Measurements from ENCODE around the gene PHYHIPL. TPM values are rescaled to one million over a fixed set of nuclear protein-coding genes. Genes with fewer than 3 reads are reported as not detected.

Gene PHYHIPL
- total RNA-seq, 2 experiments from 2014 or later = not detected

DNA sequence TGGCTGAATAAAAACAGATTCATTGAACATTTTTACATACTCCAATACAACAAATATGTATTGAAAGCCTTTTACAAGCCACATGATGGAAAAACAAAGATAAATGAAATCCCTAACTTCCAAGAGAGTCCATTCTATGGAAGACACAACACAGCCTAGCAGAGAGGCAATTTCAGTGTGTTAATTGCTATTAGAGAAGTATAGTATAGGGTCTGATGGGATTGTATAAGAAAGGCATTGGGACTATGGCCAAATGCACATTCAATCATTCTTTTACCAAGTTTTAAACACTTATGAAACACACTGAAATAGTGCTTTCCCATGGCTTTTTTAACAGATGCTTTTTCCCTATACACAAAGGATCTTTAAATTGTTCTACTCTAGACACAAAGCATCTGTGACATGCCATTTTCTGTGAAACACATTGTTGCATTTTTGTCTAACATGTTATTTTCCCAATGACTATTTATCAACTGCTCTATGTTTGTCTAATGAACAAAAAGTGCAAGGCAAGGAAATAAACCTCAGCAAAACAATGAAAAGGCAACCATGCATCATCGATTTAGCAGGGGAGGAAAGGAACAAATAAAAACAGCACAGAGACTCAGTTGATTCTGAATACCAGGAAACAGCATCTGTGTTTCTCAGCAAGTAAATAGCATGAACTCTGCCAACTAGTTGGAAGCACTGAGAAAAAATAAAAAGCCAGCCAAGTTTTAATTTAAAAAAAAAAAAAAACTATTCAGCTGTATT, 42.4 kb upstream of the PHYHIPL start:
- Mint-ChIP-seq H3K27ac (no peak overlapping the region), H3K27me3 (no peaks in the 10 kb centered on the region), H3K4me3 (no peak overlapping the region), H3K4me1 (ENCODE audit: low read depth) (no peaks in the 10 kb centered on the region), H3K36me3 (ENCODE audit: low read depth) (no peaks in the 10 kb centered on the region), H3K9me3 (no peaks in the 10 kb centered on the region)
- DNase-seq (no peak), ATAC-seq (no peak)
- CTCF ChIA-PET = no interaction called here
- TF ChIP-seq, protein P1, sequence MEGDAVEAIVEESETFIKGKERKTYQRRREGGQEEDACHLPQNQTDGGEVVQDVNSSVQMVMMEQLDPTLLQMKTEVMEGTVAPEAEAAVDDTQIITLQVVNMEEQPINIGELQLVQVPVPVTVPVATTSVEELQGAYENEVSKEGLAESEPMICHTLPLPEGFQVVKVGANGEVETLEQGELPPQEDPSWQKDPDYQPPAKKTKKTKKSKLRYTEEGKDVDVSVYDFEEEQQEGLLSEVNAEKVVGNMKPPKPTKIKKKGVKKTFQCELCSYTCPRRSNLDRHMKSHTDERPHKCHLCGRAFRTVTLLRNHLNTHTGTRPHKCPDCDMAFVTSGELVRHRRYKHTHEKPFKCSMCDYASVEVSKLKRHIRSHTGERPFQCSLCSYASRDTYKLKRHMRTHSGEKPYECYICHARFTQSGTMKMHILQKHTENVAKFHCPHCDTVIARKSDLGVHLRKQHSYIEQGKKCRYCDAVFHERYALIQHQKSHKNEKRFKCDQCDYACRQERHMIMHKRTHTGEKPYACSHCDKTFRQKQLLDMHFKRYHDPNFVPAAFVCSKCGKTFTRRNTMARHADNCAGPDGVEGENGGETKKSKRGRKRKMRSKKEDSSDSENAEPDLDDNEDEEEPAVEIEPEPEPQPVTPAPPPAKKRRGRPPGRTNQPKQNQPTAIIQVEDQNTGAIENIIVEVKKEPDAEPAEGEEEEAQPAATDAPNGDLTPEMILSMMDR (IDR thresholded peaks at IDR 0.05) = no peak
- POLR2A ChIA-PET = no interaction called here
- intact Hi-C loops (cut with micrococcal nuclease) = no loop called here

DNA sequence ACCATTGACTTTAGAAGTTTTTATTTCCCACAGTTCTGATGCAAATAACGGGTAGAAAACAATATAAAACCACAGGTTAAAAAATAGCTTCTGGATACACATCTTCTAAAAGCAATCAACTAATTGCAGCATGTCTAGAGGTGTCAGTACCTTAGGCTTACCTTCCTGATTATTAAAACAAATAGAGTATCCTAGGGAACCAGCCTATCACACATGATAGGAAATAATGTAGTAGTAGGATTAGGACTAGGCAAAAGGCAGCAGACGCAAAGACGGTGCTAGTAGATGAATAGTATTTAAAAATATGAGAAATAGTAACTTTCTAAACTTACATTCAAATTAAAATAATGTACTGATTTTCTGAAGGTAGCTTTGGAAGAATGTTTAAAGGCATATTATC, 41.7 kb upstream of the PHYHIPL start:
- intact Hi-C loops (cut with micrococcal nuclease) = no loop called here
- Mint-ChIP-seq H3K27me3 (no peaks in the 10 kb centered on the region), H3K4me3 (no peak overlapping the region), H3K36me3 (ENCODE audit: low read depth) (no peaks in the 10 kb centered on the region), H3K4me1 (ENCODE audit: low read depth) (no peaks in the 10 kb centered on the region), H3K9me3 (no peaks in the 10 kb centered on the region), H3K27ac (no peak overlapping the region)
- POLR2A ChIA-PET = no interaction called here
- ATAC-seq (no peak), DNase-seq (no peak)
- CTCF ChIA-PET = no interaction called here
- TF ChIP-seq, protein P1 (IDR thresholded peaks at IDR 0.05) = no peak

DNA sequence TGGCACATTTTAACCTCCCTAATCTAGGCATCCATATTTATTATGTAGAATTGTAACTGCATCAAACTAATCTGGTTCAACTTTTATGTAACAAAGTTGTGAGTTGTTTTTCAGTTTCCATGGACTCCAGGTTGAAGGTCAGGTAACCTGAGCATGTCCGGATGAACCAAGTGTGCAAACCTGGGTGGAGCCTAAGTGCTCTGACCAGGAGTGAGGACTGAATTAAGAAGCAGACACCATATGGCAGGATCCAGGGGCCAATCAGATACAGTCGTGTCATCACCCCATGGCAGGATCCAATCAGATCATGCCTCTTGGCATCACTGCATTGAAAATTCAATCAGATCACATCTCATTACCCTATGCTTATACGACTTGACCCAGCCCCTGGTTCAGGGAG, 41.2 kb upstream of the PHYHIPL start:
- Mint-ChIP-seq H3K9me3 (no peaks in the 10 kb centered on the region), H3K4me3 (no peak overlapping the region), H3K27me3 (no peaks in the 10 kb centered on the region), H3K27ac (no peak overlapping the region), H3K36me3 (ENCODE audit: low read depth) (no peaks in the 10 kb centered on the region), H3K4me1 (ENCODE audit: low read depth) (no peaks in the 10 kb centered on the region)
- POLR2A ChIA-PET = no interaction called here
- CTCF ChIA-PET = no interaction called here
- intact Hi-C loops (cut with micrococcal nuclease) = no loop called here
- ATAC-seq (no peak), DNase-seq (no peak)
- TF ChIP-seq, protein P1 (IDR thresholded peaks at IDR 0.05) = no peak

DNA sequence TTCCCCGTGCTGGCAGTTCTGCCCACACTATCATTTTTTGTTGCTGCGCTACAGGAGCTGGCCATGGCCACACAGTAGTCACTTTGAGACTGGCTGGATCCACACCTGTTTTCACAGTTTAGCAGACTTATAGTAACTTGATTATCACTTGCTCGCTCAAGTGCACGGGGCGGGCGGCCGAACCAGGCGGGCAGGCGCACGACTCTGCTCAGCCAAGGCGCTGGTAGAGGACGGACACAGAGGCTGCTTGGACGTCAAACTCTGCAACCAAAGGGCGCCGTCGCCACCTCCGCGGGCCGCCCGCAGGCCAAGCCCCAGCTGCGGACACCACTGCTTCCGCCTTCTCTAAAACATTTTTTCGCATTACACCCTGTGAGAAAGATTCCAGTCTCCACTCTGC, 38.4 kb upstream of the PHYHIPL start:
- Mint-ChIP-seq H3K4me3 (no peak overlapping the region), H3K27me3 (no peaks in the 10 kb centered on the region), H3K4me1 (ENCODE audit: low read depth) (no peaks in the 10 kb centered on the region), H3K36me3 (ENCODE audit: low read depth) (no peaks in the 10 kb centered on the region), H3K27ac (no peak overlapping the region), H3K9me3 (no peaks in the 10 kb centered on the region)
- TF ChIP-seq, protein P1 (IDR thresholded peaks at IDR 0.05) = no peak
- ChIA-PET POLR2A (no interaction called here), CTCF (no interaction called here)
- DNase-seq = no peak
- ATAC-seq = no peak
- intact Hi-C loops (cut with micrococcal nuclease) = no loop called here

DNA sequence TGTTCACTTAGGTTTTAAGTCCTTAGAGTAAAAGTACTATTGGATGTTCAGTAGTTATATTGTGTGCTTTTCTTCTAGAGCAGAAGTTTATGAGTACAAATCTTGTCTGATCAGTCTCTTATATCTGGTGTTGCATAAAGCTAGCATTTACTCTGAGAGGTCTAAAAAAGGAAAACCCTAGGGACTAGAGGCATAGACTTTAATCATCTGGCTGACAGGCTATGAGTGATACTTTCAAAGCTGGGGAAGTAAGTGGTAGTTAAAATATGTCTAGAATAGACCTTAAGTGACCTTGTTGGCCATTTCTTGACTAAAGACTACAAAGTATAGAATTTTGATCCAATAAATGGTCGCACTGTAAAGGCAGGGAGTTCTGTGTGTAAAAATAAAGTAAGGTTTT, 32.9 kb upstream of the PHYHIPL start:
- H3K36me3 Mint-ChIP-seq (ENCODE audit: low read depth) = no peaks in the 10 kb centered on the region
- intact Hi-C loops (cut with micrococcal nuclease) = no loop called here
- H3K4me1 Mint-ChIP-seq (ENCODE audit: low read depth) = no peaks in the 10 kb centered on the region
- TF ChIP-seq, protein P1 (IDR thresholded peaks at IDR 0.05) = no peak
- no peaks in the 10 kb centered on the region for H3K27me3 Mint-ChIP-seq
- no peak overlapping the region for H3K27ac Mint-ChIP-seq
- no peak overlapping the region for H3K4me3 Mint-ChIP-seq
- CTCF ChIA-PET = no interaction called here
- POLR2A ChIA-PET = no interaction called here
- H3K9me3 Mint-ChIP-seq = peaks cover 4% of the 10 kb centered on the region
- ATAC-seq (no peak), DNase-seq (no peak)
